ENCODE data around the gene LRRC2. TPM values are rescaled to one million over a fixed set of nuclear protein-coding genes. Genes with fewer than 3 reads are reported as not detected.

LRRC2 gene
- total and polyA plus RNA-seq, 2 of the 13 experiments (the other 11 are each of a cell fraction or from before 2014, with no cell fraction given) = 0.27 to 0.58 TPM

DNA sequence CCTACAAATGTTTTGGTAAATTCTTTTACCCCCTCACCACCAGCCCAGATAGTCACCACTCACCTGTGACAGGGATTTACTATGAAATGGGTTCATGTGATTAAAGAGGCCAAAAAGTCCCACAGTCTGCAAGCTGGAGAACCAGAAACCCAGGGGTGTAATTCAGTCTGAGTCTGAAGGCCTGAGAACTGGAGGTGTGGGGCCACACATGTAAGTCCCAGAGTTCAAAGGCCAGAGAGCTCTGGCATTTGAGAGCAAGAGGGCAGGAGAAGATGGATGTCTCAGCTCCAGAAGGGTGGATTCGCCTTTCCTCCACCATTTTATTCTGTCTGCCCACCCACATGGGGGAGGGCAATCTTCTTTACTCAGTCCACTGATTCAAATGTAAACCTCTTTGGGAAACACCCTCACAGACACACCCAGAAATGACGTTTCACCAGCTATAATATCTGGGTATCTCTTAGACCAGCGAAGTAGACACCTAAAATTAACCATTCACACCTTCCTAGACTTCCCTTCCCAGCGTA is 56.4 kb downstream of the LRRC2 start (continued):
- TF ChIP-seq CCDC6 (CRISPR knock-in tag; IDR thresholded peaks at IDR 0.05) = no peak

GRCh38 chr3:46508850-46509591 is 57.1 kb downstream of the LRRC2 start:
- DNase-seq (ENCODE audit: low spot score) = no peak
- Histone ChIP-seq H3K36me3 (replicated peaks in 1 of 2; ENCODE audit: control insufficient read depth in 1 of 2, insufficient read depth in 2 of 2, low read length in 2 of 2) (no peaks in the 10 kb centered on the region), H3K9ac (ENCODE audit: insufficient read depth, low read depth, low read length) (no peak overlapping the region), H3K27ac (ENCODE audit: extremely low read length, insufficient read depth, low read length) (no peak overlapping the region), H3K9me3 (ENCODE audit: low read length) (no peaks in the 10 kb centered on the region), H4K20me1 (ENCODE audit: insufficient read depth, low read length) (no peaks in the 10 kb centered on the region), H3K4me3 (replicated peaks in 1 of 3; ENCODE audit: insufficient read depth in 1 of 3, low read depth in 2 of 3, low read length in 3 of 3) (no peak overlapping the region), H3K4me1 (ENCODE audit: insufficient read depth, low read length) (no peaks in the 10 kb centered on the region), H3K79me2 (ENCODE audit: insufficient read depth, low read length) (no peaks in the 10 kb centered on the region), H2AFZ (ENCODE audit: low read length) (no peak overlapping the region), H3K4me2 (ENCODE audit: low read depth, low read length) (no peak overlapping the region), H3K27me3 (ENCODE audit: control insufficient read depth in 1 of 2, insufficient read depth in 2 of 2, low read length in 2 of 2) (peaks cover 0 to 2% of the 10 kb centered on the region in 2 experiments; a peak in 2 of 5 replicates)
- no peak for ATAC-seq
- POLR2A ChIA-PET = no interaction called here
- in situ Hi-C loops (cut with HindIII; ENCODE audit: extremely low pct_ligation_motif_present, low pct_unique_long_range_greater_than_20kb) = no loop called here
- intact Hi-C loops (cut with micrococcal nuclease; ENCODE audit: unreplicated experiment) = no loop called here
- no peak for FAIRE-seq
- CTCF ChIA-PET (ENCODE audit: low intra/inter-chr PET ratio, low total read pairs) = no interaction called here
- 53% methylated on average over 4 of the region's 4 CpGs for WGBS (ENCODE audit: low lambda C conversion rate)
- TF ChIP-seq CREB1 (IDR thresholded peaks at IDR 0.05) = peak; percentile 62
- TF ChIP-seq CREB1 (CRISPR knock-in tag; IDR thresholded peaks at IDR 0.05) = no peak
- no peak for TF ChIP-seq ZNF775 (CRISPR knock-in tag; IDR thresholded peaks at IDR 0.05; ENCODE audit: borderline replicate concordance)
- no peak for TF ChIP-seq SIN3A (IDR thresholded peaks at IDR 0.05; ENCODE audit: borderline replicate concordance, low read depth, low read length)
- BruUV-seq (replicated peaks) = no TSS peak

DNA sequence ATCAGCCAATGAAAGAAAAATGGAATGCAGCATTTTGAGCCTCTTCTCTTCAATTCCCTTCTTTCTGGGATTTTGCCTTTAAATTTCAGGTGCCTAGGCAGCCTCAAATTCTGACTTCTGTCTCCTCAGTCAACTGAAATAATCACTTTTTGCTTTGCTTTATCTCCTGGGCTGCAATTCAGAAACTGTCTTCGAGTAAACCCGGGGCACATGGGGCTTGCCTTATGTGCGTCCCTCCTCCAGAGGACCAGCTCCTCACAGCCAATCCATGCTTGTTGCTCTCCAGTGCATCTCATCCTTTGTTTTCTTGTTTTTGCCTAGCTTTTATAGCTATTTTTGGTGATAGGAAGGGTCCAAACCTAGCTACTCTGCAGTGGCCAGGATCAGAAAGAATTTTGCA is 59.6 kb downstream of the LRRC2 start:
- in situ Hi-C loops (cut with HindIII; ENCODE audit: extremely low pct_ligation_motif_present, low pct_unique_long_range_greater_than_20kb) = no loop called here
- Histone ChIP-seq H4K20me1 (ENCODE audit: insufficient read depth, low read length) (no peaks in the 10 kb centered on the region), H2AFZ (ENCODE audit: low read length) (no peak overlapping the region), H3K4me1 (ENCODE audit: insufficient read depth, low read length) (no peaks in the 10 kb centered on the region), H3K9me3 (ENCODE audit: low read length) (no peaks in the 10 kb centered on the region), H3K27ac (ENCODE audit: extremely low read length, insufficient read depth, low read length) (no peak overlapping the region), H3K36me3 (replicated peaks in 1 of 2; ENCODE audit: control insufficient read depth in 1 of 2, insufficient read depth in 2 of 2, low read length in 2 of 2) (no peaks in the 10 kb centered on the region), H3K9ac (ENCODE audit: insufficient read depth, low read depth, low read length) (no peak overlapping the region), H3K4me2 (ENCODE audit: low read depth, low read length) (no peak overlapping the region), H3K27me3 (ENCODE audit: control insufficient read depth in 1 of 2, insufficient read depth in 2 of 2, low read length in 2 of 2) (peaks cover 0 to 2% of the 10 kb centered on the region in 2 experiments; a peak in 3 of 5 replicates), H3K4me3 (replicated peaks in 1 of 3; ENCODE audit: insufficient read depth in 1 of 3, low read depth in 2 of 3, low read length in 3 of 3) (no peak overlapping the region), H3K79me2 (ENCODE audit: insufficient read depth, low read length) (no peaks in the 10 kb centered on the region)
- no peak for ATAC-seq
- BruUV-seq (replicated peaks) = no TSS peak
- intact Hi-C loops (cut with micrococcal nuclease; ENCODE audit: unreplicated experiment) = no loop called here
- DNase-seq (ENCODE audit: low spot score) = no peak
- POLR2A ChIA-PET = no interaction called here
- 44% methylated on average over 3 of the region's 3 CpGs for WGBS (ENCODE audit: low lambda C conversion rate)
- no peak for FAIRE-seq
- CTCF ChIA-PET (ENCODE audit: low intra/inter-chr PET ratio, low total read pairs) = no interaction called here
- TF ChIP-seq ATF1 (CRISPR knock-in tag; IDR thresholded peaks at IDR 0.05) = no peak
- TF ChIP-seq HIC2 (CRISPR knock-in tag; IDR thresholded peaks at IDR 0.05; ENCODE audit: low read depth) = no peak
- TF ChIP-seq SMARCC2 (IDR thresholded peaks at IDR 0.05) = no peak

Data from HepG2 (cell line).